Calu3 (cell line): ENCODE data around the gene GALK2. TPM values are rescaled to one million over a fixed set of nuclear protein-coding genes. Genes with fewer than 3 reads are reported as not detected.

ENCODE experiments used
- BruUV-seq: library from RNA; stranded (reverse); fragments of 400-500 nt; replicated peaks from 2 replicates; lab custom pipeline; 2021; lab: Mats Ljungman, UMichigan
- CTCF ChIA-PET: fragments of 300-600 bp; sonication (Branson Sonifier 250); formaldehyde crosslinking; loops from one replicate; lab custom pipeline; 2022; ENCODE audit warnings: antibody characterized with exemption; lab: Charles Lee
- DNase-seq: peaks from one replicate; pipeline ENCODE4 v3.0.0; 2022
- H3K27ac Mint-ChIP-seq: one replicate; pipeline ENCODE4 v1.8.0; 2022; ENCODE audit warnings: mixed read lengths; ENCODE audit not compliant: unreplicated experiment
- H3K27me3 Mint-ChIP-seq: one replicate; pipeline ENCODE4 v1.8.0; 2022; ENCODE audit warnings: mixed read lengths; ENCODE audit not compliant: unreplicated experiment
- H3K36me3 Mint-ChIP-seq: one replicate; pipeline ENCODE4 v1.8.0; 2022; ENCODE audit warnings: mild to moderate bottlenecking, moderate library complexity, mixed read lengths; ENCODE audit not compliant: insufficient read depth, unreplicated experiment
- H3K4me1 Mint-ChIP-seq: one replicate; pipeline ENCODE4 v1.8.0; 2022; ENCODE audit warnings: mild to moderate bottlenecking, low read depth, mixed read lengths; ENCODE audit not compliant: unreplicated experiment
- H3K4me3 Mint-ChIP-seq: one replicate; pipeline ENCODE4 v1.8.0; 2022; ENCODE audit warnings: mild to moderate bottlenecking, low read depth, moderate library complexity, mixed read lengths; ENCODE audit not compliant: unreplicated experiment
- H3K9me3 Mint-ChIP-seq: one replicate; pipeline ENCODE4 v1.8.0; 2022; ENCODE audit warnings: low read depth, mixed read lengths; ENCODE audit not compliant: unreplicated experiment
- CTCF ChIP-seq: fragments of 200-600 bp; IDR thresholded peaks from one replicate; pipeline ENCODE4 v1.8.0; 2022; ENCODE audit warnings: antibody characterized with exemption; ENCODE audit not compliant: unreplicated experiment
- intact Hi-C: fragments of 100-400 bp; cut with micrococcal nuclease; formaldehyde crosslinking; loops from one replicate; pipeline ENCODE4 v1.10.0; 2022; ENCODE audit not compliant: unreplicated experiment
- total RNA-seq: library from RNA; stranded (reverse); gene quantifications from 2 replicates; pipeline ENCODE4 v1.2.3, GENCODE V29; 2022

GALK2 gene
- total RNA-seq, 1 experiment from 2014 or later = 48.3 TPM

GRCh38 chr15:49270541-49271421 lies 100.7 kb downstream of the GALK2 start:
- H3K27ac Mint-ChIP-seq = no peak overlapping the region
- no peak for DNase-seq
- CTCF ChIA-PET = no interaction called here
- peaks cover 5% of the 10 kb centered on the region for H3K36me3 Mint-ChIP-seq
- no peak for TF ChIP-seq CTCF
- BruUV-seq = no TSS peak
- no peaks in the 10 kb centered on the region for H3K27me3 Mint-ChIP-seq
- intact Hi-C loops = no loop called here
- H3K9me3 Mint-ChIP-seq = no peaks in the 10 kb centered on the region
- no peak overlapping the region for H3K4me3 Mint-ChIP-seq
- H3K4me1 Mint-ChIP-seq = peaks cover 7% of the 10 kb centered on the region

GRCh38 chr15:49273734-49274318 lies 103.8 kb downstream of the GALK2 start:
- Mint-ChIP-seq H3K4me1 (no peaks in the 10 kb centered on the region), H3K27ac (no peak overlapping the region), H3K9me3 (no peaks in the 10 kb centered on the region), H3K27me3 (no peaks in the 10 kb centered on the region), H3K36me3 (no peaks in the 10 kb centered on the region), H3K4me3 (no peak overlapping the region)
- intact Hi-C loops = no loop called here
- BruUV-seq = no TSS peak
- TF ChIP-seq CTCF = no peak
- CTCF ChIA-PET = no interaction called here
- no peak for DNase-seq

- Mint-ChIP-seq H3K9me3 (no peaks in the 10 kb centered on the region), H3K27me3 (no peaks in the 10 kb centered on the region), H3K27ac (no peak overlapping the region), H3K36me3 (no peaks in the 10 kb centered on the region), H3K4me3 (no peak overlapping the region), H3K4me1 (no peaks in the 10 kb centered on the region)
- no TSS peak for BruUV-seq
- DNase-seq = no peak
- intact Hi-C loops = no loop called here
- no peak for TF ChIP-seq CTCF
- CTCF ChIA-PET = no interaction called here
Measured at GRCh38 chr15:49278751-49279150, 108.7 kb downstream of the GALK2 start.

GRCh38 chr15:49279521-49280456 lies 109.7 kb downstream of the GALK2 start:
- no peaks in the 10 kb centered on the region for H3K36me3 Mint-ChIP-seq
- CTCF ChIA-PET = interaction anchor here (0.6 kb wide), 1 partner anchor 1240 kb away, joined by 3 read pairs; no protein-coding TSS in a partner anchor

More at GRCh38 chr15:49279521-49280456, 109.7 kb downstream of the GALK2 start:
- H3K4me1 Mint-ChIP-seq = no peaks in the 10 kb centered on the region
- BruUV-seq = no TSS peak
- no peak for DNase-seq
- TF ChIP-seq CTCF = no peak
- H3K4me3 Mint-ChIP-seq = no peak overlapping the region
- no peak overlapping the region for H3K27ac Mint-ChIP-seq
- no peaks in the 10 kb centered on the region for H3K9me3 Mint-ChIP-seq
- H3K27me3 Mint-ChIP-seq = no peaks in the 10 kb centered on the region
- intact Hi-C loops = no loop called here
